HUES64 (cell line): ENCODE data around the gene MAST3.

Experiments
- H3K27ac ChIP-seq: 2 replicates; pipeline ENCODE4 v1.7.0; 2013; ENCODE audit warnings: low read depth, low read length, inconsistent platforms
- H3K27me3 ChIP-seq: 2 replicates; pipeline ENCODE4 v1.6.1; 2013; ENCODE audit warnings: mild to moderate bottlenecking, low read length; ENCODE audit not compliant: insufficient read depth
- H3K36me3 ChIP-seq: 2 replicates; pipeline ENCODE4 v1.6.1; 2013; ENCODE audit warnings: mild to moderate bottlenecking, low read length; ENCODE audit not compliant: insufficient read depth
- H3K4me1 ChIP-seq: 2 replicates; pipeline ENCODE4 v1.6.1; 2013; ENCODE audit warnings: mild to moderate bottlenecking, low read length, moderate library complexity; ENCODE audit not compliant: insufficient read depth
- H3K4me3 ChIP-seq: 2 replicates; pipeline ENCODE4 v1.5.1; 2013; ENCODE audit warnings: mild to moderate bottlenecking, low read length, moderate library complexity
- H3K9ac ChIP-seq: 2 replicates; pipeline ENCODE4 v1.6.1; 2013; ENCODE audit warnings: mild to moderate bottlenecking, low read depth, low read length
- H3K9me3 ChIP-seq: 2 replicates; pipeline ENCODE4 v1.6.1; 2013; ENCODE audit warnings: low read depth, low read length; ENCODE audit not compliant: insufficient read depth
- WGBS: fragments of 150-250, 120-280 bp; methylation state at CpG from one replicate; pipeline ENCODE4 v1.1.7; 2013; ENCODE audit warnings: missing lambda C conversion rate; 5-methylcytosine and 5-hydroxymethylcytosine counted together

The MAST3 gene

GRCh38 chr19:18173572-18174288 is 76.2 kb downstream of the MAST3 start, which contains the start of gene IFI30:
TSS of gene IFI30 (plus strand) at chr19:18173813. CDS start at chr19:18173842, 29 bp downstream.
- peak within 1 kb of the TSS; percentile 61 for H3K4me3 ChIP-seq
- no peaks in the 10 kb centered on the region for H3K4me1 ChIP-seq
- no peaks in the 10 kb centered on the region for H3K9me3 ChIP-seq
- peaks cover 13% of the 10 kb centered on the region for H3K36me3 ChIP-seq
- WGBS: 2% methylated on average over 47 of the region's 47 CpGs
- peak within 1 kb of the TSS; percentile 13 for H3K9ac ChIP-seq
- H3K27me3 ChIP-seq: peaks cover 20% of the 10 kb centered on the region
- H3K27ac ChIP-seq: no peak within 1 kb of the TSS

- Histone ChIP-seq H3K27ac (no peak overlapping the region), H3K36me3 (0 out of 2 replicates have a peak, but pooled peaks cover 3% of the 10 kb centered on the region), H3K4me3 (no peak overlapping the region), H3K9me3 (no peaks in the 10 kb centered on the region), H3K9ac (no peak overlapping the region), H3K4me1 (no peaks in the 10 kb centered on the region), H3K27me3 (peaks cover 20% of the 10 kb centered on the region)
- 92% methylated on average over 11 of the region's 11 CpGs for WGBS
These were observed 77.4 kb downstream of the MAST3 start for GRCh38 chr19:18174983-18175382.

- Histone ChIP-seq H3K36me3 (no peaks in the 10 kb centered on the region), H3K4me1 (no peaks in the 10 kb centered on the region), H3K27ac (no peak overlapping the region), H3K4me3 (no peak overlapping the region), H3K9ac (no peak overlapping the region), H3K9me3 (no peaks in the 10 kb centered on the region), H3K27me3 (peaks cover 20% of the 10 kb centered on the region)
- WGBS: 90% methylated on average over 19 of the region's 19 CpGs
These were observed 79.1 kb downstream of the MAST3 start for GRCh38 chr19:18176367-18177310.

- Histone ChIP-seq H3K9me3 (no peaks in the 10 kb centered on the region), H3K9ac (no peak overlapping the region), H3K27ac (no peak overlapping the region), H3K4me3 (no peak overlapping the region), H3K4me1 (no peaks in the 10 kb centered on the region), H3K27me3 (peaks cover 6% of the 10 kb centered on the region), H3K36me3 (no peaks in the 10 kb centered on the region)
- 83% methylated on average over 4 of the region's 5 CpGs for WGBS
These were observed 82.4 kb downstream of the MAST3 start for GRCh38 chr19:18179957-18180356.

- Histone ChIP-seq H3K27ac (no peak overlapping the region), H3K4me1 (no peaks in the 10 kb centered on the region), H3K27me3 (no peaks in the 10 kb centered on the region), H3K9me3 (no peaks in the 10 kb centered on the region), H3K9ac (no peak overlapping the region), H3K36me3 (no peaks in the 10 kb centered on the region), H3K4me3 (no peak overlapping the region)
These were observed 86.0 kb downstream of the MAST3 start for GRCh38 chr19:18183529-18183928.

GRCh38 chr19:18185538-18185937 is 88.0 kb downstream of the MAST3 start:
- no peaks in the 10 kb centered on the region for H3K9me3 ChIP-seq
- no peak overlapping the region for H3K4me3 ChIP-seq
- no peak overlapping the region for H3K9ac ChIP-seq
- WGBS: 31% methylated on average over 6 of the region's 6 CpGs
- H3K36me3 ChIP-seq: no peaks in the 10 kb centered on the region
- H3K27ac ChIP-seq: no peak overlapping the region; the same call in 1 of the 2 replicates
- H3K4me1 ChIP-seq: no peaks in the 10 kb centered on the region
- no peaks in the 10 kb centered on the region for H3K27me3 ChIP-seq

- Histone ChIP-seq H3K4me3 (no peak overlapping the region), H3K9ac (no peak overlapping the region), H3K27me3 (no peaks in the 10 kb centered on the region), H3K36me3 (peaks cover 4% of the 10 kb centered on the region; the same call in 1 of the 2 replicates), H3K27ac (no peak overlapping the region), H3K4me1 (peaks cover 10% of the 10 kb centered on the region), H3K9me3 (no peaks in the 10 kb centered on the region)
- WGBS: 96% methylated on average over 4 of the region's 4 CpGs
These were observed 92.7 kb downstream of the MAST3 start for GRCh38 chr19:18190278-18190677.

- H3K4me1 ChIP-seq: peaks cover 10% of the 10 kb centered on the region
- H3K27me3 ChIP-seq: no peaks in the 10 kb centered on the region
- no peak overlapping the region; the same call in 1 of the 2 replicates for H3K27ac ChIP-seq
- WGBS: 91% methylated on average over 5 of the region's 5 CpGs
- no peak overlapping the region; the same call in 1 of the 2 replicates for H3K4me3 ChIP-seq
- peaks cover 16% of the 10 kb centered on the region for H3K36me3 ChIP-seq
- no peak overlapping the region for H3K9ac ChIP-seq
- H3K9me3 ChIP-seq: no peaks in the 10 kb centered on the region
These were observed 94.1 kb downstream of the MAST3 start for GRCh38 chr19:18191640-18192062.

- peaks cover 10% of the 10 kb centered on the region for H3K4me1 ChIP-seq
- H3K9ac ChIP-seq: peak within 1 kb of the TSS; percentile 67
- under 1% methylated on average over 74 of the region's 74 CpGs for WGBS
- peaks cover 22% of the 10 kb centered on the region for H3K36me3 ChIP-seq
- H3K4me3 ChIP-seq: peak within 1 kb of the TSS; percentile 81
- H3K9me3 ChIP-seq: no peaks in the 10 kb centered on the region
- H3K27ac ChIP-seq: peak within 1 kb of the TSS; percentile 60
- H3K27me3 ChIP-seq: no peaks in the 10 kb centered on the region
These were observed 95.3 kb downstream of the MAST3 start, which contains the start of gene MPV17L2 for GRCh38 chr19:18192673-18193387. TSS of gene MPV17L2 (plus strand) at chr19:18193218. CDS start at chr19:18193282, 64 bp downstream.

- Histone ChIP-seq H3K9ac (peak overlapping the region; percentile 67), H3K27ac (peak overlapping the region; percentile 60), H3K4me3 (peak overlapping the region; percentile 81), H3K4me1 (peaks cover 10% of the 10 kb centered on the region), H3K36me3 (peaks cover 30% of the 10 kb centered on the region), H3K27me3 (no peaks in the 10 kb centered on the region), H3K9me3 (no peaks in the 10 kb centered on the region)
- WGBS: 6% methylated on average over 46 of the region's 46 CpGs
These were observed 96.0 kb downstream of the MAST3 start for GRCh38 chr19:18193388-18194180.
